Stimulated activated CD4-positive, alpha-beta T cell treated with anti-CD3 and anti-CD28 coated beads, Interleukin-1b, Interleukin-23, amount 100 ng/mL, for 4 hours (primary cell): Measurements from ENCODE around the gene ZCCHC24.
A peak's percentile ranks its signal among the peaks of the same experiment; 100 is the strongest.

Source experiments
- DNase-seq, 2 donors: peaks; one replicate each; pipeline ENCODE4 v3.0.0-alpha.2; 2020; ENCODE audit warnings: low read depth in 2 of 2

Gene ZCCHC24

GRCh38 chr10:79360499-79361342 lies 84.7 kb downstream of the ZCCHC24 start:
- DNase-seq, result no peak

- no peak for DNase-seq
Measured at GRCh38 chr10:79359816-79360498, 85.5 kb downstream of the ZCCHC24 start.

- DNase-seq, result no peak
Measured at GRCh38 chr10:79358811-79359210, 86.6 kb downstream of the ZCCHC24 start.

- DNase-seq, result no peak
Measured at GRCh38 chr10:79357180-79357579, 88.2 kb downstream of the ZCCHC24 start.

GRCh38 chr10:79356104-79356503 lies 89.3 kb downstream of the ZCCHC24 start:
- no peak for DNase-seq

- no peak for DNase-seq
Measured at GRCh38 chr10:79355420-79356017, 89.9 kb downstream of the ZCCHC24 start.

- no peak for DNase-seq
Measured at GRCh38 chr10:79354615-79355014, 90.8 kb downstream of the ZCCHC24 start.

GRCh38 chr10:79354141-79354540 lies 91.3 kb downstream of the ZCCHC24 start:
- DNase-seq, result no peak

- DNase-seq, result no peak
Measured at GRCh38 chr10:79353726-79354125, 91.7 kb downstream of the ZCCHC24 start.

GRCh38 chr10:79353000-79353406 lies 92.4 kb downstream of the ZCCHC24 start:
- DNase-seq, result no peak

GRCh38 chr10:79352035-79352877 lies 93.2 kb downstream of the ZCCHC24 start:
- no peak for DNase-seq

- no peak for DNase-seq
Measured at GRCh38 chr10:79351332-79351731, 94.1 kb downstream of the ZCCHC24 start.

GRCh38 chr10:79350407-79351154 lies 94.8 kb downstream of the ZCCHC24 start:
- no peak for DNase-seq

GRCh38 chr10:79349766-79350406 lies 95.5 kb downstream of the ZCCHC24 start:
- no peak for DNase-seq

- DNase-seq, result no peak
Measured at GRCh38 chr10:79349072-79349491, 96.3 kb downstream of the ZCCHC24 start.

GRCh38 chr10:79348640-79348988 lies 96.8 kb downstream of the ZCCHC24 start:
- no peak for DNase-seq

GRCh38 chr10:79347894-79348639 lies 97.4 kb downstream of the ZCCHC24 start:
- peak; percentile 61 to 73 for DNase-seq

GRCh38 chr10:79347226-79347893 lies 98.1 kb downstream of the ZCCHC24 start, which contains the start of gene PPIF:
TSS of gene PPIF (plus strand) at chr10:79347469. CDS start at chr10:79347549, 80 bp downstream.
- DNase-seq, result peak; percentile 94 to 95
